ENCODE data around the gene NDUFS6.

GRCh38 chr5:1781107-1781506 lies 20.1 kb upstream of the NDUFS6 start:
- no peak for TF ChIP-seq TAF1 (IDR thresholded peaks at IDR 0.05; ENCODE audit: low read depth, low read length)
- TF ChIP-seq POLR2A (IDR thresholded peaks at IDR 0.05; ENCODE audit: low read depth, low read length) = no peak
- TF ChIP-seq POLR2AphosphoS5 (IDR thresholded peaks at IDR 0.05; ENCODE audit: low read depth, low read length) = no peak
- no peak for TF ChIP-seq PAX5 (IDR thresholded peaks at IDR 0.05; ENCODE audit: insufficient read depth, low read length, severe bottlenecking)

All from GM12891 (cell line).